ENCODE results near the gene ADAT2. TPM values are rescaled to one million over a fixed set of nuclear protein-coding genes. Genes with fewer than 3 reads are reported as not detected.

Gene ADAT2
- total and polyA plus RNA-seq, 2 of the 13 experiments (the other 11 are each of a cell fraction or from before 2014, with no cell fraction given): 10.5 to 18.3 TPM

GRCh38 chr6:143397227-143398222, 53.0 kb downstream of the ADAT2 start (continued):
- 0 out of 2 replicates have a peak, but pooled peaks have one; percentile 25 for TF ChIP-seq LCORL (IDR thresholded peaks at IDR 0.05)
- peak; percentile 96 for TF ChIP-seq LCORL (CRISPR knock-in tag; IDR thresholded peaks at IDR 0.05)
- no peak for TF ChIP-seq ATRX (CRISPR knock-in tag; IDR thresholded peaks at IDR 0.05; ENCODE audit: borderline replicate concordance)
- TF ChIP-seq ZSCAN9 (CRISPR knock-in tag; IDR thresholded peaks at IDR 0.05; ENCODE audit: borderline replicate concordance): peak; percentile 55; the same call in 1 of the 2 replicates
- 0 out of 2 replicates have a peak, but pooled peaks have one; percentile 41 for TF ChIP-seq POLR2AphosphoS2 (IDR thresholded peaks at IDR 0.05; ENCODE audit: low read depth, low read length)
- TF ChIP-seq KDM4B (CRISPR knock-in tag; IDR thresholded peaks at IDR 0.05): no peak
- TF ChIP-seq SNAPC4 (CRISPR knock-in tag; IDR thresholded peaks at IDR 0.05): no peak
- TF ChIP-seq HOXD1 (CRISPR knock-in tag; IDR thresholded peaks at IDR 0.05): 0 out of 2 replicates have a peak, but pooled peaks have one; percentile 42
- 0 out of 2 replicates have a peak, but pooled peaks have one; percentile 62 for TF ChIP-seq ZNF230 (CRISPR knock-in tag; IDR thresholded peaks at IDR 0.05)
- no peak for TF ChIP-seq RBAK (CRISPR knock-in tag; IDR thresholded peaks at IDR 0.05)
- peak; percentile 83; the same call in 1 of the 2 replicates for TF ChIP-seq GATA4 (IDR thresholded peaks at IDR 0.05; ENCODE audit: borderline replicate concordance, low read depth)
- TF ChIP-seq RARG (CRISPR knock-in tag; IDR thresholded peaks at IDR 0.05; ENCODE audit: low read depth): 0 out of 2 replicates have a peak, but pooled peaks have one; percentile 63
- TF ChIP-seq SMAD9 (CRISPR knock-in tag; IDR thresholded peaks at IDR 0.05): no peak
- TF ChIP-seq KDM3A (CRISPR knock-in tag; IDR thresholded peaks at IDR 0.05; ENCODE audit: low read depth): no peak; the same call in none of the 2 replicates
- TF ChIP-seq NFIB (CRISPR knock-in tag; IDR thresholded peaks at IDR 0.05; ENCODE audit: borderline replicate concordance): no peak
- TF ChIP-seq ZFP62 (CRISPR knock-in tag; IDR thresholded peaks at IDR 0.05): no peak
- TF ChIP-seq PHF20 (CRISPR knock-in tag; IDR thresholded peaks at IDR 0.05): no peak
- no peak for TF ChIP-seq ZBTB49 (CRISPR knock-in tag; IDR thresholded peaks at IDR 0.05; ENCODE audit: borderline replicate concordance)
- TF ChIP-seq CEBPG (CRISPR knock-in tag; IDR thresholded peaks at IDR 0.05): peak; percentile 95
